Adrenal gland (tissue), 5 donors: Measurements from ENCODE around the gene CEP43.

ENCODE experiments used
- POLR2A ChIP-seq, 2 donors: fragments of 450-650 bp; IDR thresholded peaks; one replicate each; pipeline ENCODE4 v1.6.1; 2017; ENCODE audit warnings: antibody characterized with exemption in 2 of 2, mild to moderate bottlenecking in 2 of 2, moderate library complexity in 1 of 2
- TF ChIP-seq, protein P1 (sequence below), 6 experiments: fragments of 450-650 bp in 4 of 6; fragments of 200-600 bp in 2 of 6; sonication (generic) in 1 of 6; IDR thresholded peaks; 1 replicate in 5 of 6; 2 replicates in 1 of 6; pipeline versions ENCODE4 v1.5.1 to v1.8.0; 2016 to 2021; ENCODE audit warnings: antibody characterized with exemption in 6 of 6, mild to moderate bottlenecking in 2 of 6, moderate library complexity in 1 of 6
- donor health status: DM: no; HTN: no; CAD: no.

DNA sequence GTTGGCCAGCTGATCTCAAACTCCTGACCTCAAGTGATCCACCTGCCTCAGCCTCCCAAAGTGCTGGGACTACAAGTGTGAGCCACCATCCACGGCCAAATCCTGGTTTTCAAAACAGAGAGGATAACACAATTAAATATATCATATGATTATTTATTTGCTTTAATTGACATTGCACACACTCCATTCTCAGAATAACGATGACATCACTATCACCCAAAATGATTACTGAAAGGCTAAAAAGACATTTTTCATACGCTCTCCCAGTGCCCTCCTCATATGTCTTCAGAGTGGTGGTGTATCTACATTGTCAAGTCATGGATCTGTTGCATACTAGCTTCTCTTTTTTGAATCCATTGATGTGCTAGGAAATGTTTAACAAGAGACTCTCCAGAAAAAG lies 18.5 kb upstream of the CEP43 start:
- TF ChIP-seq POLR2A (IDR thresholded peaks at IDR 0.05) = no peak
- TF ChIP-seq, protein P1, sequence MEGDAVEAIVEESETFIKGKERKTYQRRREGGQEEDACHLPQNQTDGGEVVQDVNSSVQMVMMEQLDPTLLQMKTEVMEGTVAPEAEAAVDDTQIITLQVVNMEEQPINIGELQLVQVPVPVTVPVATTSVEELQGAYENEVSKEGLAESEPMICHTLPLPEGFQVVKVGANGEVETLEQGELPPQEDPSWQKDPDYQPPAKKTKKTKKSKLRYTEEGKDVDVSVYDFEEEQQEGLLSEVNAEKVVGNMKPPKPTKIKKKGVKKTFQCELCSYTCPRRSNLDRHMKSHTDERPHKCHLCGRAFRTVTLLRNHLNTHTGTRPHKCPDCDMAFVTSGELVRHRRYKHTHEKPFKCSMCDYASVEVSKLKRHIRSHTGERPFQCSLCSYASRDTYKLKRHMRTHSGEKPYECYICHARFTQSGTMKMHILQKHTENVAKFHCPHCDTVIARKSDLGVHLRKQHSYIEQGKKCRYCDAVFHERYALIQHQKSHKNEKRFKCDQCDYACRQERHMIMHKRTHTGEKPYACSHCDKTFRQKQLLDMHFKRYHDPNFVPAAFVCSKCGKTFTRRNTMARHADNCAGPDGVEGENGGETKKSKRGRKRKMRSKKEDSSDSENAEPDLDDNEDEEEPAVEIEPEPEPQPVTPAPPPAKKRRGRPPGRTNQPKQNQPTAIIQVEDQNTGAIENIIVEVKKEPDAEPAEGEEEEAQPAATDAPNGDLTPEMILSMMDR (IDR thresholded peaks at IDR 0.05) = no peak
